GM18508 (cell line): ENCODE measurements around the gene KIRREL3.
"Not testable (repeated sequence)": the region's sequence is repeated elsewhere in the genome, so short reads cannot be mapped to it uniquely, and the experiment has no call there.

Experiments used
- ATAC-seq: cut with Tn5 transposase; IDR thresholded peaks from one replicate; pipeline ENCODE4 v1.9.1; 2021; ENCODE audit warnings: moderate number of reproducible peaks; ENCODE audit not compliant: insufficient read depth, unreplicated experiment

Gene KIRREL3

GRCh38 chr11:126390272-126390867, 610.2 kb downstream of the KIRREL3 start:
- ATAC-seq: no peak

DNA sequence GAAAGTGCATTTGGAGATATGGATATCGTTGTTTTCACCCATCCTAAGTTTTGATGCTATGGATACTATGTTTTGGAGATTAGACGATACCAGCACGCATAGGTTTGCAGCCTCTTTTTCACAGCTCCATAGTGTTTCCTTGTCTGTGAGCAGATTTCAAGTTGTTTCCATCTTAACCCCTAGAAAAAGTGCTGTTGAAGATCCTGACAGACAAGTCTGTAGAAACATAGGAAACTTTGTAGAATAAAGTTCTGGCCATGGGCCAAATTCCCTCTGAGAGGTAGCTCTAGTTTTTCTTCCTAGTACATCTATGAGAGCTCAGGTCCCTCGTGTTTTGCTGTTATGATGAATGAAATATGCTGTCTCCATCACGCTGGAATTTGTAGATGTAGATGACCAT, 612.7 kb downstream of the KIRREL3 start:
- ATAC-seq: no peak

- not testable (repeated sequence) for ATAC-seq
These were observed 613.9 kb downstream of the KIRREL3 start for GRCh38 chr11:126386729-126387071.

DNA sequence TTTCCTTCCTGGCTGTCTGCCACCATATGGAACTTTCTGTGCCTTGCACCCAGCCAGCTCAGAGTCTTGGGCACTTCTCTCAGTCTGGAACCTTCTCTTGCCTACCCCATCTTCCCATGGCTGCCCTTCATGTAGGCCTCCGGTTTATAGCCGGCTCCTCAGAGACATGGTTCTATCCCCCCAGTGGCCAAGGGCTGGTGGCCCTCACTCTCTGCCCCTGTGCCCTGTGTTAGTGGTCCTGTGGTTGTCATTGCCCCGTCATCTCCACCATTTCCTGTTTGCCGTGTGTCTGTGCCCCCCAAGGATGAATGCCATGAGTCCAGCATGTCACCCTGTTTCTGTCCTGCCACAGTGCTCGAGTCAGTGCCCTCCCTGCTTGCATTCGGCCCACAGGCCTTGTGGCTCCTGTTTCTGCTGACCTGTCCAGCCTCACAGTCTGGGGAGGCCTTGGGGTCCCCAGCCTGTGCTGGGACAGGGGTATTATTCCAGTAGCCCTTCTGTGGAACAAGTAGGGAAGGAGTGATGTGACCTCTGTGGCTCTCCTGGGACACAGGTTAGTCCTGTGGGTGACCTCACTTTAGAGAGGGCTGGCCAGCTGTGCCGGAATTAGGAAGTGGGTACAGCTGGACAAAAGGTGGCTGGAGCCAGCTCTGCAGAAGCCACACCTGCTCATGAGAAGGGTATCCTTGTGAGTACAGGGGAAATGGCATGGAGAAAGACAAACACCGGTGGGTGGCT, 614.4 kb downstream of the KIRREL3 start:
- no peak for ATAC-seq

- no peak for ATAC-seq
These were observed 616.0 kb downstream of the KIRREL3 start for GRCh38 chr11:126384449-126385070.

DNA sequence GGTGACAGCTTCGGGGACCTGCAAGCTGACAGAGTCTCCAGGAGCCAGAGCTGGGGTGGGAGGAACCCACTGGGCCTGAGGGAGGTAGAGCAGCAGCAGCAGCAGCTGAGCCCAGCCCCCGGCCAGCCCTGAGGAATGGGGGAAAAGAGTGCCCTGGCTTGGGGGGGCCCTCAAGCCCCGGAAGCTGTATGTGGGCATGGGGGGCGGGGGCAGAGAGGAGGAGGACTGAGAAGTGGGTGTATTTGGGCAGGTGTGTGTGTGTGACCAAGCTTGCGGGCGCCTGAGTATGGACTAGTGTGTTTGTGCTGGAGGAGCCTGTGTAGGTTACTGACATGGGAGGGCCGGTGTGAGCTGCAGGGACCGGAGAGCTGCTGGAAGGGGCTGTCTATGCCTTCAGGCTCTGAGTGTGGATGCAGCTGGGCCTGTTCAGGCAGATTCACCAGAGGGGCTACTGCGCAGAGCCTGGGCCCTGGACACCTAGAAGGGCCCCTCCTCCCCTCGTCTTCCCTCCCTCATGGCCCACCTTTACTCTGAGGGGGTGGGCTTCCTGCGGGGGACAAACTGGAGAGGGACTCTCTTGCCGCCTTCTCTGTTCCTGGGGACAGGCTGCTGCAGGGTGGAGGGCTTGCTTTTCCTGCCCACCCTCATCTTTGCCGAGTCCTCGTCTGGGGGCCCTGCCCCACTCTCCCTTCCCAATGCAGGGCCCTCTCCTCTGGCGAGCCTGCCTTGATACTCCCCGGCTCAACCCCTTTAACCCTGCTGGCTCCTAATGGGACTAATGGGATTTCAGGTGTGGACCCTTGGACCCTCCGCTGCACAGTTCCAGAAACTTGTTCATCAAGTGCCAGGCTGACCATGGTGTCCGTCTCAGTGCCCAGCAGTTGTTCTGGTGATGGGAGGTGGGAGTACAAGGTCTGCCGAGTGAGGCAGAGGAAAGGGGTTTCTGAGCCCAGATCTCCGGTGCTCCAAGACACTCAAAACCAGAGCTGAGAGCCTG, 616.9 kb downstream of the KIRREL3 start:
- ATAC-seq: no peak

DNA sequence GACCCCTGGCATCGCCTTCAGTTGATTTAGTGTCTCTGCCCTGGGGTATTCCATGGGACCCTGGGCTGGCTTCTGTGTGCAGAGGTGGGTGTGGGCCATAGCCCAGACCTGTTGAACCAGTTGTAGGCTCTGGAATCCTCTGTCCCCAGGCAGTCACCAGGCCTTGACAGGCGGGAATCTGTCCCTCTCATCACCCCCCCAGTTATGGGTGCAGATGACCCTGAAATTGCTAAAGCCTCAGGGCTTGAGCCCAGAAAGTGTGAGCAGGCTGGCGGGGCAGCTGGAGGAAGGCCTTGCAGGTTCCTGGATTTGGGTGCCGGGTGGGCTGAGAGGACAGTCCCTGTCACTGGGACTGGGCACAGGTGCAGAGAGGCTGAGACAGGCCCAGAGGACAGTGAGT, 617.9 kb downstream of the KIRREL3 start:
- not testable (repeated sequence) for ATAC-seq

- not testable (repeated sequence) for ATAC-seq
These were observed 618.6 kb downstream of the KIRREL3 start for GRCh38 chr11:126381960-126382359.

DNA sequence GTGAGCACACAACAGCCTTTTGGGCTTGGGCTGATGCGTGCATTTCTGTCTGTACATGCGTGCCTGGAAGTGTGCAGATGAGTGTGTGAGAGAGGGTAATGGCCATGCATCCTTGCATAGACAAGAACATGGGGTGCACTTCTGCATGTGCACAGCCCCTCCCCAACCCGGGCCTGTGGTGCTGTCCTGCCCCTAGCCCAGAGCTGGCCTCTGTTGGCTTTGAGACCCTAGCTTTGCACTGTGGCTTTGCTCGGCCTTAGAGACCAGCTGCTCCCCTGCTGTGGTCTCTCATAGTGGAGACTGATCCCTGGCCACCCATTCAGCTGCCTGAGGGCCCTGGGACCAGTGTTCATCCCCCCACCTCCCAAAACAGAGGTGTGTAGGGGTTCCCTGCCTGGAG, 619.7 kb downstream of the KIRREL3 start:
- no peak for ATAC-seq

GRCh38 chr11:126378763-126379162, 621.8 kb downstream of the KIRREL3 start:
- no peak for ATAC-seq

DNA sequence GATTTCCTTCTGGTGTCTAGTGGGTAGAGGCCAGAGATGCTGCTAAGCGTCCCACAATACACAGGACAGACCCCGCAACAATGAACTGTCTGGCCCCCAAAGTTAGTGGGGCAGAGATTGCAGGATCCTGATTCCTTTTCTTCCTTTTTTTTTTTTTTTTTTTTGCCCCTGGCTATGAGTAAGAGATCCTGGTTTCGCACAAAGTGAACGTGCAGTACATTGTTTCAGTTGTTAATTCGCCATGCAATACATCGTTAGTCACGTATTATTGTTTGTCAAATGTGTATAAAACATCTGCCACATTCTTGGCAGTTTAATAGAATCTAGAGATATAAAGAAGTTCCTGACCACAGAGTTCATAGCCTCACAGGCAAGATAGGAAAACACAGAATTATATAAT, 624.8 kb downstream of the KIRREL3 start:
- no peak for ATAC-seq

GRCh38 chr11:126374562-126375300, 625.8 kb downstream of the KIRREL3 start:
- not testable (repeated sequence) for ATAC-seq

DNA sequence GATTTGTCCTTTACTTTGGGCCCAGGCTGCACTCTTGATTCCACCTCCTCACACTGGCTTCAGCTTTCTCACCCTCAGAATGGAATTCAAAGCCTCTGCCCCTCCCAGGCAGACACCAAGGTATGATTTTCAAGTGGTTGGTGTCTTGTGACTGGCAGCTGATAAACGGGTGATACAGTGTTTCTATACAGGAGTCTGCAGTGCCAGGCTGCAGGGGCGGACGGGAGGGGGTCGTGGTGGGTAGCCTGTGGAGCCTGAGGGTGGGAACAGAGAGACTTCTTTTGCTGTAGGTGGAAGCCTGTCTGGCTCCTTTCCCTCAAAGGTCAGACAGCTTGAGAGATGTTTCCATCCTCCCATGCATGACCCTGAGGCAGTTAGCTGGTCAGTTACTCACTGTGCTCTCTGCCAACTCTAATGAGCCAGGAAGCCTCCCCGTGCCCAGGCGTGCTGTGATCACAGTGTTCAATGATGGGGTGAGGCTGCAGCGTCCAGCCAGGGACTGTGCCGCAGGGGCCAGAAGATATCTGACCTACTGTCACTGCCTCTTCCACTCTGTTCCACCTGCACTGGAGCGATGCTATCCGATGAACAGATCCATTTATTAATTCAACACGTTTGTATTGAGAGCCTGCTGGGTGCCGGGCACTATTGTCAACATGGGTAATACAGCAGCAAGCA, 627.0 kb downstream of the KIRREL3 start:
- ATAC-seq: not testable (repeated sequence)
